H1 (cell line): ENCODE measurements around the gene G2E3.

Source experiments
- CTCF ChIP-seq, 3 experiments: IDR thresholded peaks; 1 replicate in 2 of 3; 2 replicates in 1 of 3; pipeline versions ENCODE4 v1.5.1 to v1.6.1; 2011; ENCODE audit warnings: low read length in 3 of 3, mild to moderate bottlenecking in 3 of 3, inconsistent platforms in 2 of 3, low read depth in 1 of 3, moderate library complexity in 1 of 3; ENCODE audit not compliant: insufficient read depth in 1 of 3; ENCODE audit errors: control extremely low read depth in 1 of 3
- HDAC2 ChIP-seq, 2 experiments: fragments of 300-600 bp in 1 of 2; sonication (generic) in 1 of 2; IDR thresholded peaks; 2 replicates each; pipeline ENCODE4 v1.6.1; 2011 to 2012; ENCODE audit warnings: low read depth in 2 of 2, low read length in 2 of 2, mild to moderate bottlenecking in 2 of 2, moderate library complexity in 2 of 2, borderline replicate concordance in 1 of 2, inconsistent platforms in 1 of 2
- MAFK ChIP-seq: IDR thresholded peaks from 2 replicates; pipeline ENCODE4 v1.6.1; 2012; ENCODE audit warnings: low read depth, mild to moderate bottlenecking, improper control_type of control experiment, low read length
- RFX5 ChIP-seq: IDR thresholded peaks from 2 replicates; pipeline ENCODE4 v1.6.1; 2011; ENCODE audit warnings: low read depth, low read length, improper control_type of control experiment, borderline replicate concordance
- SIN3A ChIP-seq, 2 experiments: IDR thresholded peaks in 1 of 2; conservative IDR thresholded peaks in 1 of 2; 2 replicates each; pipeline ENCODE4 v1.6.1; 2011 to 2012; ENCODE audit warnings: low read length in 2 of 2, improper control_type of control experiment in 1 of 2, low read depth in 1 of 2, mild to moderate bottlenecking in 1 of 2
- SUZ12 ChIP-seq: fragments of 200-600 bp; sonication (generic); IDR thresholded peaks from 2 replicates; pipeline ENCODE4 v1.6.1; 2012; ENCODE audit warnings: mild to moderate bottlenecking, inconsistent platforms, low read length, moderate library complexity, mixed read lengths

GRCh38 chr14:30651937-30652336, 93.0 kb downstream of the G2E3 start:
- TF ChIP-seq CTCF (IDR thresholded peaks at IDR 0.05; ENCODE audit: control extremely low read depth in 1 of 3, insufficient read depth in 1 of 3, low read depth in 1 of 3, low read length in 3 of 3) (no peak), MAFK (no peak), RFX5 (no peak), SIN3A (conservative IDR thresholded peaks at IDR 0.05 in 1 of 2, IDR thresholded peaks at IDR 0.05 in 1 of 2; ENCODE audit: low read depth in 1 of 2, low read length in 2 of 2) (no peak), HDAC2 (IDR thresholded peaks at IDR 0.05; ENCODE audit: borderline replicate concordance in 1 of 2, low read depth in 2 of 2, low read length in 2 of 2) (no peak), SUZ12 (no peak)
